ENCODE measurements around the gene ADRM1. TPM values are rescaled to one million over a fixed set of nuclear protein-coding genes. Genes with fewer than 3 reads are reported as not detected.

ADRM1 gene
- total RNA-seq, 4 donors from 2014 or later: 143 to 198 (median 167) TPM

DNA sequence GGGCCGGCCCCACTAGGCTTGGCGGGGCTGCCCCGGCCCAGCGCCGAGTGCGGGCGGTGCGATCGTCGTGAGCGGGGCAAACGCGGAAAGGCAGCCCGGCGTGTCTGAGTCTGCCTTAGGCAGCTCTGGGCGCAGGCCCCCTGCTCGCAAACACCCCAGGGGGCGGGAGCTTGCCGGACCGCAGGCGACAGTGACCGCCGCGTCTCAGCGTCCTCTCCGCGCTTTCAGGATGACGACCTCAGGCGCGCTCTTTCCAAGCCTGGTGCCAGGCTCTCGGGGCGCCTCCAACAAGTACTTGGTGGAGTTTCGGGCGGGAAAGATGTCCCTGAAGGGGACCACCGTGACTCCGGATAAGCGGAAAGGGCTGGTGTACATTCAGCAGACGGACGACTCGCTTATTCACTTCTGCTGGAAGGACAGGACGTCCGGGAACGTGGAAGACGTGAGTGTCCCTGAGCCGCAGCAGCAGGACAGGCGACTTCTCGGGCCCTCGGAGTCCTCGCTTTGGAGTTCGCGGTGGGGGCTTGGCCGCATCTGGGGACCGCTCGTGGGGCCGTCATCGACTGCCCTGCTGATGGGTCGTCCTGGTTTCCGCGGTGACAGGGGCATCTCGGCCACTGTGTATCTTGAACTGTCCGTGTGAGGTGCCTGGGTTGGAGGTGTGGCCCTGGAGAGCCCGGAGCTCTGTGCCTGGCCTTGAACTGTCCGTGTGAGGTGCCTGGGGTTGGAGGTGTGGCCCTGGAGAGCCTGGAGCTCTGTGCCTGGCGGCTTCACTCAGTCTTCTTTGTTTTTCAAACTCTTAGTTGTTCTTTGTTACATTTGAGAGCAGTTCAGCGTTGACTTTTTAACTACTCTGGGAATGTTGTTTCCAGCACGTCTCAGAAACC lies 786 bp downstream of the ADRM1 start:
- DNase-seq (ENCODE audit: low spot score in 2 of 2): no peak
- intact Hi-C loops (cut with DNase I; ENCODE audit: low total_unique reads): loop anchor here (5.0 to 10.0 kb wide), 2 partner anchors 79 to 511 kb away; partner anchors contain the start of gene COL9A3
- TF ChIP-seq POLR2A (IDR thresholded peaks at IDR 0.05): no peak
- TF ChIP-seq, protein P1, sequence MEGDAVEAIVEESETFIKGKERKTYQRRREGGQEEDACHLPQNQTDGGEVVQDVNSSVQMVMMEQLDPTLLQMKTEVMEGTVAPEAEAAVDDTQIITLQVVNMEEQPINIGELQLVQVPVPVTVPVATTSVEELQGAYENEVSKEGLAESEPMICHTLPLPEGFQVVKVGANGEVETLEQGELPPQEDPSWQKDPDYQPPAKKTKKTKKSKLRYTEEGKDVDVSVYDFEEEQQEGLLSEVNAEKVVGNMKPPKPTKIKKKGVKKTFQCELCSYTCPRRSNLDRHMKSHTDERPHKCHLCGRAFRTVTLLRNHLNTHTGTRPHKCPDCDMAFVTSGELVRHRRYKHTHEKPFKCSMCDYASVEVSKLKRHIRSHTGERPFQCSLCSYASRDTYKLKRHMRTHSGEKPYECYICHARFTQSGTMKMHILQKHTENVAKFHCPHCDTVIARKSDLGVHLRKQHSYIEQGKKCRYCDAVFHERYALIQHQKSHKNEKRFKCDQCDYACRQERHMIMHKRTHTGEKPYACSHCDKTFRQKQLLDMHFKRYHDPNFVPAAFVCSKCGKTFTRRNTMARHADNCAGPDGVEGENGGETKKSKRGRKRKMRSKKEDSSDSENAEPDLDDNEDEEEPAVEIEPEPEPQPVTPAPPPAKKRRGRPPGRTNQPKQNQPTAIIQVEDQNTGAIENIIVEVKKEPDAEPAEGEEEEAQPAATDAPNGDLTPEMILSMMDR (IDR thresholded peaks at IDR 0.05): no peak
- 2 to 3% methylated on average over 31 to 38 of the region's 66 CpGs for WGBS, 2 donors
- peak overlapping the region; percentile 58 for H3K4me3 ChIP-seq (ENCODE audit: low read depth, poor library complexity, severe bottlenecking)

DNA sequence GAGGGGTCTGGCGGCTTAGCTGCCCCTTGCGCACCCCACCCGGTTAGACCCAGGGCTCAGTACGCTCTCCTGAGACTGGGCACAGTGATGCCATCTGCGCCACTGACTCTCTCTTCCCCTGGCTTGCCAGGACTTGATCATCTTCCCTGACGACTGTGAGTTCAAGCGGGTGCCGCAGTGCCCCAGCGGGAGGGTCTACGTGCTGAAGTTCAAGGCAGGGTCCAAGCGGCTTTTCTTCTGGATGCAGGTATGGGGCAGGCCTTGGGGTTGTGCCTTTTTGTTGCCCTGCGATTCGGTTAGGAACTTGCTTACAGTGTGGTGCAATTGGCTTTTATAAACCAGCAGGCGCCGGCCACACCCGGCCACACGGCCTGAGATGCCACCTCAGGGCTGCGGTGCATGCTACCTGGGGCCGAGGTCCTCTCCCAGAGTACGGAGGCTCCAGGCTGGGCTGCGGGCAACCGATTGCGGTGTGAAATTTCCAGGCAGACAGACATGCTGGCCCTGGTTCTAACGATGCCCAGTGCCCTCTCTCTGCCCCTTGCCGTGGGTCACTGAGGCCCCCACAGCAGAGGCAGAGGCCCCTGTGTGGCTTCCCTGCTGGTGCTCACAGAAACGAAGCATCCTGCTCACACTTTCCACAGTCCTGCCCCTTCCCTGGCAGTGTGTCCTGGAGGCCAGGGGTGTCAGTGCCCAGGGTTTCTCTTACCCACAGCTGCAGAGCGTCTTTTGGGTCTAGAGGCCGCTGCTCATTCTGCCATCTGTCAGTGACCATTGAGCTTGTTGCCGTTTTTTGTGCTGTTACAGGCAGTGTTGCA lies 1.7 kb downstream of the ADRM1 start:
- intact Hi-C loops (cut with DNase I; ENCODE audit: low total_unique reads): loop anchor here (5.0 to 10.0 kb wide), 2 partner anchors 78 to 510 kb away; partner anchors contain the start of gene COL9A3
- WGBS, 2 donors: 53 to 57% methylated on average over 29 of the region's 29 CpGs
- DNase-seq (ENCODE audit: low spot score in 2 of 2): no peak
- TF ChIP-seq, protein P1 (IDR thresholded peaks at IDR 0.05): no peak
- no peak for TF ChIP-seq POLR2A (IDR thresholded peaks at IDR 0.05)
- H3K4me3 ChIP-seq (ENCODE audit: low read depth, poor library complexity, severe bottlenecking): no peak overlapping the region

DNA sequence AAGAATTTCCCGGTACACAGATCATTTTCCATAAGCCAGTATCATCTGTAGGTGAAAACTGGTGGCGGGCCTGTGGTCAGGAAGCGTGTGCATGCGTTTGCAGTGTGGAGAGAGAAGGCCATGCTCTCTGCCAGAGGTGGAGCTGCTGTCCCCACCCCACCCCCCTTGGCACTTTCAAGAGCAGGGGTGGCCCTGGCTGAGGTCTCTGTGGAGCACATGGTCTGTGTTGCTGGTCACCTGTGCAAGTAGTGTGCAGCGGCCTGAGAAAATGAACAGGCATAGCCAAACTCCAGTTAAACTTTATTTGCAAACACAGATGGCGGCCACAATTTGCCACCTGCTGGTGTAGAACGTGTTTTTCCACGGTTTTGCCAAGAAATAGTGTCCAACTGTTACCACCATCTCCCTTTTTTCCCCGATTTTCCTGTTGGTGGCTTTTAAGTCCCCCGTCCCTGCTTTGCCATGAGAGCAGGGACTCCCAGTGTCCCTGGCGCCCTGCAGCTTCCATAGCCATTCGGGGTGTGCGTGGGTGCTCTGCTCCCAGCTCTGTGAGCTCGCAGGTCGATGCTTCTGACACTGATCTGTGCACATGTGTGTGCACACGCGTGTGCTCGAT lies 2.5 kb downstream of the ADRM1 start:
- 67 to 71% methylated on average over 18 of the region's 18 CpGs for WGBS, 2 donors
- intact Hi-C loops (cut with DNase I; ENCODE audit: low total_unique reads): loop anchor here (10.0 kb wide), 1 partner anchor 510 kb away; the partner anchor contains the start of gene COL9A3
- H3K4me3 ChIP-seq (ENCODE audit: low read depth, poor library complexity, severe bottlenecking): no peak overlapping the region
- DNase-seq (ENCODE audit: low spot score in 2 of 2): no peak
- TF ChIP-seq POLR2A (IDR thresholded peaks at IDR 0.05): no peak
- TF ChIP-seq, protein P1 (IDR thresholded peaks at IDR 0.05): no peak

DNA sequence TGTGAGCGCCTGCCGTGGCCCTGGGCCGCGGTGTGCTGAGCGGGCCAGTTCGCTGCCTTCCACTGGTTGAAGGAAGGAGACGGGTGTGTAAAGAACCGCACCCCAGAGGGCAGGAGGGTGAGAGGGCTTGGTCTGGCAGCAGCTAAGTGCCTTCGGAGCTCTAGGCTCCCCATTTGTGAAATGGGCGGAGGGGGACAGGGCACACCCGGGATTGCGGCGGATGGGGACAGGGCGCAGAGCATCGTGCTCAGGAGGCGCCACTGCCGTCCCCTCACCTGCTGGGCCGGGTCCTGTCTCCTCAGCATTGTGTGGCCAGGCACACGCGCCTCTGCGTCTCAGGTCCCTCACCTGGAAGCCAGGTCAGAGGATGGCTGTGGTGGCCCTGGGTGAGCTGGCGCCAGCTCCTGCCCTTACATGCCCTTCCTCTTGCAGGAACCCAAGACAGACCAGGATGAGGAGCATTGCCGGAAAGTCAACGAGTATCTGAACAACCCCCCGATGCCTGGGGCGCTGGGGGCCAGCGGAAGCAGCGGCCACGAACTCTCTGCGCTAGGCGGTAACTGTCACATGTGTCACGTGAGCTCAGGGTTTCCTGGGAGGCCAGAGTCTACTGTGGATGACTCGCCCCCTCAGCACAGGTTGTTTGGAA lies 3.1 kb downstream of the ADRM1 start:
- 64 to 68% methylated on average over 32 to 33 of the region's 33 CpGs for WGBS, 2 donors
- DNase-seq (ENCODE audit: low spot score in 2 of 2): no peak
- no peak for TF ChIP-seq POLR2A (IDR thresholded peaks at IDR 0.05)
- TF ChIP-seq, protein P1 (IDR thresholded peaks at IDR 0.05): no peak
- intact Hi-C loops (cut with DNase I; ENCODE audit: low total_unique reads): loop anchor here (10.0 kb wide), 1 partner anchor 509 kb away; the partner anchor contains the start of gene COL9A3
- H3K4me3 ChIP-seq (ENCODE audit: low read depth, poor library complexity, severe bottlenecking): no peak overlapping the region
